A549 treated with RU486 at 1 μM for 4 hours (cell line): ENCODE data around the gene KCNH3. TPM values are rescaled to one million over a fixed set of nuclear protein-coding genes. Genes with fewer than 3 reads are reported as not detected.

Experiments
- total RNA-seq: library from RNA; stranded (reverse); fragments of 200-300 nt; extraction: Qiagen RNA extraction; gene quantifications from 5 replicates; pipeline ENCODE4 v1.2.3, GENCODE V29; 2022; ENCODE audit warnings: low read depth

KCNH3 gene
- 2.1 to 3.3 TPM (median 2.8 TPM) in 5 replicates for total RNA-seq

GRCh38 chr12:49538510-49539403 lies at the start of gene KCNH3:
Gene KCNH3 (plus strand): TSS chr12:49539030. CDS start chr12:49539417, 387 bp downstream.

DNA sequence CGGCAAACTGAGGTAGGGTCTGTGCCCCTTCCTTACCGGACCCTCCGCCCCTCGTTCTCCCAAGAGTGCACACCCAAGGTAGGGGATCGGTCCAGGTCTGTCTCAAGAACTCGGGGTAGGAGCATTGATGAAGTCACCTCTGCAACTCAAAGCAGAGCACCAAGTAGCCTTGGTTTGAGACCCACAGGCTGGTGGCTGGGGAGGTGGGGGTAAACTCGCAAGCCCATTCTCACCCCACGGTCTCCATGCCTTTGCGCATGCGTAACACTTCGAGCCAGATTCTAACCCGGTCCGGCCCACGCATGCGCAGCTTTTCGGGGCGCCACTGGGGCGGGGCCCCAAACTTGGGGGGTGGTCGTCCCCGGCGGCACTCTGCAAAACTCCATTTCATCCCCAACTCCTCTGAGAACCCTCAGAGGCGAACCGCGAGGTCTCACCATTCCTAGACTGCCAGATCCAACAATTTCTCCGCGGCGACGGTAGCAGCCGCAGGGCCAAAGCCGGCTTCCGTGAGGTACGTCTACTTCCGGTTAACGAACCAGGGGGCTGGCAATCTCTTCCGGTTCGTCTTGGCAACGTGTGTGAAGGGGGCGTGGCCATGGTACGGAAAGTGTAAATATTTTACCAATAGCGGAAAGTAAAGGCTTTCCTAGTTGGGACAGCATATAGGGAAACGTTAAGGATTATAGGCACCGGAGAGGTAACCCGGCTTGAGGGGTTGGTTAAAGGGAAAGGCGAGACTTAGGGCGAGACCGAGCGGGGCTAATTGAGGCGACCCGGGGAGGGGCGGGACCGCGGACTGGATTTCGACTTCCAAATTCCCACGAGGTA lies 29.0 kb downstream of the KCNH3 start, which contains the start of gene MCRS1:
Gene MCRS1 (minus strand): TSS at position 532 of the 831 bp plus-strand sequence. CDS start 1,411 bp downstream, outside the sequence.

GRCh38 chr12:49605539-49605938 lies 66.7 kb downstream of the KCNH3 start, which contains the start of gene FAM186B:
Gene FAM186B (minus strand): TSS chr12:49605639. CDS start chr12:49605477, 162 bp downstream.

Other genes starting within 250 kb of the KCNH3 start
- 0.82 to 1.7 TPM (median 0.91 TPM) in 5 replicates for gene PRPH, start 243.9 kb upstream of the KCNH3 start, total RNA-seq
- gene TROAP, start 215.8 kb upstream of the KCNH3 start, total RNA-seq, result 83.7 to 108 TPM (median 90.5 TPM) in 5 replicates
- gene C1QL4, start 201.8 kb upstream of the KCNH3 start, total RNA-seq, result 3.4 to 6.1 TPM (median 5.5 TPM) in 5 replicates
- gene DNAJC22, start 192.1 kb upstream of the KCNH3 start, total RNA-seq, result 17.9 to 22.7 TPM (median 21.7 TPM) in 5 replicates
- gene SPATS2, start 171.6 kb upstream of the KCNH3 start, total RNA-seq, result 25.3 to 36.4 TPM (median 33.1 TPM) in 5 replicates
- gene MCRS1, start 29.1 kb downstream of the KCNH3 start, total RNA-seq, result 57.8 to 67.8 TPM (median 64.0 TPM) in 5 replicates
- gene FAM186B, start 66.6 kb downstream of the KCNH3 start, total RNA-seq, result 0.08 to 0.27 TPM (median 0.16 TPM) in 5 replicates
- gene PRPF40B, start 84.5 kb downstream of the KCNH3 start, total RNA-seq, result 4.7 to 8.6 TPM (median 6.7 TPM) in 5 replicates
- gene FMNL3, start 168.4 kb downstream of the KCNH3 start, total RNA-seq, result 1.3 to 2.1 TPM (median 2.0 TPM) in 5 replicates
- gene TMBIM6, start 202.5 kb downstream of the KCNH3 start, total RNA-seq, result 394 to 497 TPM (median 481 TPM) in 5 replicates